OCI-LY1 (cell line): ENCODE data around the gene B9D1.

Experiments
- CTCF ChIP-seq: fragments of 200-600 bp; sonication (generic), shearing (Covaris generic); IDR thresholded peaks from 2 replicates; pipeline ENCODE4 v1.5.1; 2017; ENCODE audit warnings: mild to moderate bottlenecking, antibody characterized with exemption, low read length, moderate library complexity, mixed read lengths
- EZH2 ChIP-seq: fragments of 200-600 bp; sonication (generic), shearing (Covaris generic); IDR thresholded peaks from 2 replicates; pipeline ENCODE4 v1.8.0; 2017; ENCODE audit warnings: borderline replicate concordance, mixed run types, mild to moderate bottlenecking, antibody characterized with exemption, low read length, moderate library complexity, mixed read lengths

- no peak for TF ChIP-seq CTCF
- no peak for TF ChIP-seq EZH2
Measured at GRCh38 chr17:19387921-19388521, 25.5 kb upstream of the B9D1 start.
